NT2/D1 (cell line): ENCODE measurements around the gene VPS41.

Experiments
- DNase-seq: peaks from one replicate; pipeline ENCODE4 v3.0.0-alpha.2; 2011; ENCODE audit warnings: low read depth, low spot score
- H3K27me3 ChIP-seq: 2 replicates; pipeline ENCODE4 v1.6.0; 2011; ENCODE audit warnings: mild to moderate bottlenecking; ENCODE audit not compliant: insufficient read length, insufficient read depth
- H3K36me3 ChIP-seq: 2 replicates; pipeline ENCODE4 v1.6.1; 2011; ENCODE audit warnings: mild to moderate bottlenecking, low read length, mixed read lengths; ENCODE audit not compliant: insufficient read depth, insufficient read length
- H3K4me1 ChIP-seq: 2 replicates; pipeline ENCODE4 v1.5.1; 2011; ENCODE audit not compliant: insufficient read depth, insufficient read length
- H3K4me3 ChIP-seq: 2 replicates; pipeline ENCODE4 v1.5.1; 2011; ENCODE audit warnings: low read depth; ENCODE audit not compliant: insufficient read length
- H3K9ac ChIP-seq: 2 replicates; pipeline ENCODE4 v1.6.0; 2011; ENCODE audit warnings: low read depth; ENCODE audit not compliant: insufficient read length
- H3K9me3 ChIP-seq: 2 replicates; pipeline ENCODE4 v1.5.1; 2011; ENCODE audit warnings: mild to moderate bottlenecking, low read length; ENCODE audit not compliant: insufficient read depth
- SUZ12 ChIP-seq: IDR thresholded peaks from 2 replicates; pipeline ENCODE4 v1.6.1; 2011; ENCODE audit not compliant: insufficient read length, insufficient read depth; ENCODE audit errors: extremely low read depth
- YY1 ChIP-seq: IDR thresholded peaks from 2 replicates; pipeline ENCODE4 v1.6.1; 2011; ENCODE audit not compliant: insufficient read length, insufficient read depth
- ZNF274 ChIP-seq: IDR thresholded peaks from 2 replicates; pipeline ENCODE4 v1.6.1; 2011; ENCODE audit warnings: mild to moderate bottlenecking, low read depth, low read length

Gene VPS41

GRCh38 chr7:38675494-38676106 is 233.4 kb downstream of the VPS41 start:
- no peak for DNase-seq
- Histone ChIP-seq H3K36me3 (no peaks in the 10 kb centered on the region), H3K4me1 (no peaks in the 10 kb centered on the region), H3K9me3 (no peaks in the 10 kb centered on the region), H3K27me3 (no peaks in the 10 kb centered on the region), H3K9ac (no peak overlapping the region), H3K4me3 (no peak overlapping the region)
- TF ChIP-seq SUZ12 (no peak), ZNF274 (no peak), YY1 (no peak)

GRCh38 chr7:38674513-38674912 is 234.5 kb downstream of the VPS41 start:
- Histone ChIP-seq H3K27me3 (no peaks in the 10 kb centered on the region), H3K36me3 (no peaks in the 10 kb centered on the region), H3K9me3 (no peaks in the 10 kb centered on the region), H3K4me3 (no peak overlapping the region), H3K4me1 (no peaks in the 10 kb centered on the region), H3K9ac (no peak overlapping the region)
- no peak for DNase-seq
- TF ChIP-seq SUZ12 (no peak), YY1 (no peak), ZNF274 (no peak)

- no peak for DNase-seq
- no peak overlapping the region for H3K4me3 ChIP-seq
- no peaks in the 10 kb centered on the region for H3K9me3 ChIP-seq
- no peaks in the 10 kb centered on the region for H3K4me1 ChIP-seq
- no peak for TF ChIP-seq SUZ12
- TF ChIP-seq YY1: no peak
- no peak for TF ChIP-seq ZNF274
- H3K9ac ChIP-seq: no peak overlapping the region
- no peaks in the 10 kb centered on the region for H3K36me3 ChIP-seq
- no peaks in the 10 kb centered on the region for H3K27me3 ChIP-seq
Measured at GRCh38 chr7:38673795-38674194, 235.2 kb downstream of the VPS41 start.
